HG02981 (cell line): ENCODE data around the gene SASH1.
"Not testable (repeated sequence)": the region's sequence is repeated elsewhere in the genome, so short reads cannot be mapped to it uniquely, and the experiment has no call there.

Experiments used
- ATAC-seq: cut with Tn5 transposase; IDR thresholded peaks from one replicate; pipeline ENCODE4 v1.9.1; 2021; ENCODE audit warnings: mild to moderate bottlenecking, moderate library complexity; ENCODE audit not compliant: unreplicated experiment

The SASH1 gene

DNA sequence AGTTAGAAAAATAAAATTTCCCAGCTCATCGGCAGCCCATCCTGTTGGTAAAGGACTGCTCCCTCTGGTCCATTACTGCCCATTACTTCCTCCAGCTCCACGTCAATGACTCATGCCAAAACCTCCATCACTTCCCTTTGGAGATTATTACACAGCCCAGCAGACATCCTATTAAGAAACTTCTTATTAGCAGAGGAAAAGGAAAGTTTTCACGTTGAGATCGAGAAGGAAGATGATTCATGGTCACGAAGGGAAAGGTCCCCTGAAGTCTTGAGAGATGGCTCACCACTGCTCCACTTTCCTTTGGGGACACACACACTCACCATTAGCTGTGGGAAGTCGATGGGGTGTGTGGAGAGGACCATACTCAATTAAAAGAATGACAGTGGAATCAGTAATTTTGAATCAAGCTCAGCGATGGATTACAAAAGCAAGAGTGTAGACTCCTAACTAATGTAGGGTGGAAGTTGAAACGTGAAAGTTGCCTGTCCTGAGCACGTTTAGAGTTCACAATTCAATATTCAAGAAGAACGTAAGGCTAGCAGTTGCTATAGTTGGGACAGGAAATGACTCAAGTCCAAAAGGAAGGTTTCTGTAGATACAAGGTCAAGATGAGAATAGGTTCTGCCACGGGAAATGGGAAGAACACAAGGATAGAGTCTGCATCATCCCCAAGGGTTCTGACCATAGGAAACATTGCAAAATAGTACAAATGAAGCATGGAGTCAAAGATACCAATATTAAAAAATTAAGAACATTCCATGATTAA lies 21.6 kb downstream of the SASH1 start:
- no peak for ATAC-seq

GRCh38 chr6:148365041-148365440 lies 22.4 kb downstream of the SASH1 start:
- ATAC-seq = no peak

GRCh38 chr6:148367411-148368024 lies 24.9 kb downstream of the SASH1 start:
- no peak for ATAC-seq

DNA sequence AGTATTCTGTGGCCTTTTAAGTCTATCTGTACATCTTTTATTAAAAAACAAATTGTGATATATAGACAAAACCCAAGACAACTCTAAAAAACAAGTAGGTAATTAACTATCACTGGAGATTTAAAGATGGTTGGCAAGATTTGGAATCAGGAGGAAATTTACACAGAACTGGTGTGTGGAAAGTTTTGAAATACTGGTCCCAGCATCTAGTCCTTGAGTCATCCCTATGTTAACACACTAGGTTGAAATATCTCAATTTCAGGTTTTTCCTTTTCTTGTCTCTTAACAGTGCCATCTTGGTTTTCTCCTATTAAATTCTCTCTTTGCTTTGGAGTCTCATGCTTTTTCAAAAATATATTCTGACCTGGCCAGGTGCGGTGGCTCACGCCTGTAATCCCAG lies 27.5 kb downstream of the SASH1 start:
- no peak for ATAC-seq

DNA sequence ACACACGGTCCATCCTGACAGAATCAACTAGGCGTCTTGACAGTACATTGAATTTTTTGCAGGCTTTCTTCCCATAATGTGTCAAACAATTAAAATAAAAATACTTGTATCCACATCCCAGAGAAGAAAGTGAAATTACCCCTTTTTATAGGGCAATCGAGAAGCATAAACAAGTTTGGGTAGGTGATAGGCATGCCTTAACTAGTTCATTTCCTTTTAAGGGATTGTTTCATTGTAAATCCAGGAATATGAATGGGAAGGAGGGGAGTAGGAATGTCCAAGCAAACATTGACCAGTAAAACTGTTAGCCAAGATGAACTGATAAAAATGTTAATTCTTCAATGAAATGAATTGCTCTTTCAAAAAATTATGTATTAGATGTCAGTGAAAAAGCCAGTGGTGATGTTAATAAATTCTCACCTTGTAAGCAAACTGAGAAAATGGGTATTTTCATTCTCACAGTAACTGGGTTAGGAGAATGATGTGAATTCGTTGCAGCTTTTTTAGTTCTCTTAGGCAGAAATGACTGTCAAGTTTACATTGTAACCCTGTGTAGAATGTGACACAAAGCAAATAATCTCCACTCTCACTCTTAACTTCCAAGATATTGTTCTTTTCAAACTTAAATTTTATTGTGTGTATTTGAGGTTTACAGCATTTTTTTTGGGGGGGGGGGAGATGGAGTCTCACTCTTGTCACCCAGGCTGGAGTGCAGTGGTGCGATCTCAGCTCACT lies 31.6 kb downstream of the SASH1 start:
- ATAC-seq = no peak

DNA sequence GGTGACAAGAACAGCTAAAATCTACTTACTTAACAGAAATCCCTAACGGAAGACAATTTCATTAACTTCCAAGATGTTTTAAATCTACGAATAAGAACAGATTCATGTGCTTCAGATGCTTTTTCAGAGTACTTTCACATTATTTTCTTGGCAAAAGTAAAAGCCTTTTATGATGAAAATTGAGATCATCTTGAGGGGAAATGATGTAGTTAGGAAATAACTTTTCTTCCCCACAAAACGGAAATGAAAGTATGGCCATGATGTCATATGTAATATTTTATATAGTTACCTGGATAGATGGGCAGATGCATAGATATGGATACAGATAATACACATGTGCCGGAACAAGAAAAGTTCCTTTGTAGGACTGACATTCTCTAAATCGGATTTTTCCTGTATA lies 32.8 kb downstream of the SASH1 start:
- ATAC-seq = no peak

GRCh38 chr6:148379481-148379880 lies 36.8 kb downstream of the SASH1 start:
- ATAC-seq = no peak

- no peak for ATAC-seq
These were observed 37.5 kb downstream of the SASH1 start for GRCh38 chr6:148379966-148380713.

DNA sequence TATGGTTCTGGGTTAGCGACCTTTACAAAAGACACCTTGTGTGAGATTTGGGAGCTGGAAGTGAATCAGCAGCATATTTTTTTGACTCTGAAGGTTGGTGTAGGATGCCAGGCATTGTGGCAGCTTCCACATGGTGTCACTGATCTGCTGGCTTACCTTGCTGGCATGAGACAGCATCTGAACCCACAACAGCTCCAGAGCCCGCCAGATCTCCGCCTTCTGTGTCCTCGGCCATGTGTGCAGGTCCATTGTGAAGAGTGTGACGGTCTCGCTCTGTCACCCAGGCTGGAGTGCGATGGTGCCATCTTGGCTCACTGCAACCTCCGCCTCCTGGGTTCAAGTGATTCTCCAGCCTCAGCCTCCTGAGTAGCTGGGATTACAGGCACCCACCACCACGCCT lies 39.4 kb downstream of the SASH1 start:
- not testable (repeated sequence) for ATAC-seq

- no peak for ATAC-seq
These were observed 40.2 kb downstream of the SASH1 start for GRCh38 chr6:148382861-148383260.

DNA sequence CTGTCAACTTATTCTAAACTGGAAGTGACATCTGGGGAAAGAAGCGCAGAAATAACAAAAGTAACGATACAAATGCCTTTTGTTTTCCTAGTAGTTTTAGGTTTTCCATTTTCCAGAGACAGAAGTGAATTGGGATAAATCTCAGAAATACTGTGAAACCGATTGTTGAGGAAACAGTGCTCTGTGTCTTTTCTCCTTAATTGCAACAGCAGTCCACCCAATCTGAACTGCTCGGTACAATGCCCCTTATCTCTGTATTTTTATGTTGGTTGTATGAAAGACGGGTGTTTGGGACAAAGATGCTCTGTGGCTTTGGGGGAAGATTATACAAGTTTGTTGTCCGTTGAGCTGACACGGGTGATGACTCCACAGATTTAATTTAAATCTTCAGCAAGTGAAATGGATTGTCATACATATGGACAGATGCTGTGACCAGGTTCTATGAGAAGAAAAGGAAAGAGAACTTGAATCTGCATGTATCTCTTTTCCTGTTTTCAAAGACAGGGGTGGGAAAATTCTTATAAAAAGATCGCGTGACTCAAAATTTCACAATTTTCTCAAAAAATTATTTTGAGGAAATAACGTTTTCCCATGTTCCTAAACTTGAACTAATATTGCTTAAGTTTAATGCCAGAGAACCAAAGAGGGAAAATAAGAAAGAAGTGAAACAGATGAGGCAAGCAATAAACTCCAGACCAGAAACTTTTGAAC lies 41.2 kb downstream of the SASH1 start:
- ATAC-seq = no peak

GRCh38 chr6:148385379-148385778 lies 42.7 kb downstream of the SASH1 start:
- ATAC-seq = no peak

DNA sequence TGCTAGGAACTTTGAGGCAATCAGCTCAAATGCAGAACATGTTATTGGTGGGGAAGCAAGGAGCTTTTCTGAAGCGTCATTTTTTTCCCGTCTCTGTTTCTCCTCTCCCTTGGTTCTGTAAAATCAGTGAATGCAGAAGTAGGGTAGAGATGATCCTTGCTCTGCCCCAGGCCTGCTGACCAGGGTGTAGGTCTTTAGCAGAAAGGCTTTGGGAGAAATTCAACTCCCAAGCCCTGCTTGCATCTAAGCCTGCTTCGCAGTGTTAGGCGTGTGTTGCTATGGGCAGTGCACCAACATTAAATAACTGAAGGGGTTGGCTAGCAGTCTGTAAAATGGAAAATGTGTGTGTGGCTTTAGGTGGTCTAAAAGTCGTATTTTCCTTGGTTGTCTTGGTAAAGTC lies 45.9 kb downstream of the SASH1 start:
- ATAC-seq = no peak

- no peak for ATAC-seq
These were observed 46.4 kb downstream of the SASH1 start for GRCh38 chr6:148389086-148389485.

DNA sequence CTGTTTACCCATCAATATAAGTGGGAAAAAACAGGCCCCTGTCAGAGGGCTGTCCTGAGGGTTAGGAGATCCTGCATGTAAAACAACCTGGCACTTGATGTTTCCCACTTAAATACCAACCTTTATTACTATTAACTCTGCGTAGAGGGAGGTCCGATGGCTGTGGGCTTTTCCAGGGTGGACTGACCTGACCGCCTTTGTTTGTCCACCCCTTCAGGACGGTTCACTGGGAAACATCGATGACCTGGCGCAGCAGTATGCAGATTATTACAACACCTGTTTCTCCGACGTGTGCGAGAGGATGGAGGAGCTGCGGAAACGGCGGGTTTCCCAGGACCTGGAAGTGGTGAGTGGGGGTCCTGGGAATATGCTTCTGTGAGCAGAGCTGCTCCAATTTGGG lies 47.3 kb downstream of the SASH1 start:
- ATAC-seq = no peak

- not testable (repeated sequence) for ATAC-seq
These were observed 49.5 kb downstream of the SASH1 start for GRCh38 chr6:148392127-148392526.

DNA sequence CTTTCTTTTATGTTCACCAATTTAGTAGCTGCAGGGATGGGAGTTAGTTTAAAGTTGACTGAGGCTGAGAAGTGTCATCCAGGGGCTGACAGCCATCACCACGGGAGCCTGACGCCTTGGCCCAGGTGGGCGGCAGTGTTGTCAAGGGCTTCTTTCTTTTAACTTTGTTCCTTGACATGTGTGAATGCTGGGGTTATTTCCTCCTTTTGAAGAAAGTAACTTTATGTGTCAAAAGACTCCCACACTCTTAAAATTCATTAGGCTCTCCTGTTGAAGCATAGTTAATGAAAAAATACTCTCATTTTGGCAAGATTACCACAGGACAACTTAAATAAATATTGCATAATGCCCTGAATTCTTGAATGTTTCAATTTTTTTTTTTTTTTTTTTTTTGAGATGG lies 50.0 kb downstream of the SASH1 start:
- no peak for ATAC-seq

- ATAC-seq = no peak
These were observed 53.0 kb downstream of the SASH1 start for GRCh38 chr6:148395583-148396101.

- ATAC-seq = no peak
These were observed 53.8 kb downstream of the SASH1 start for GRCh38 chr6:148396411-148396810.

- ATAC-seq = no peak
These were observed 54.3 kb downstream of the SASH1 start for GRCh38 chr6:148396926-148397325.
